Astrocyte of the hippocampus (primary cell): ENCODE results near the gene FGD4.

Experiments
- DNase-seq: peaks from one replicate; pipeline ENCODE4 v3.0.0; 2011; ENCODE audit warnings: low read depth, low spot score

FGD4 gene

DNA sequence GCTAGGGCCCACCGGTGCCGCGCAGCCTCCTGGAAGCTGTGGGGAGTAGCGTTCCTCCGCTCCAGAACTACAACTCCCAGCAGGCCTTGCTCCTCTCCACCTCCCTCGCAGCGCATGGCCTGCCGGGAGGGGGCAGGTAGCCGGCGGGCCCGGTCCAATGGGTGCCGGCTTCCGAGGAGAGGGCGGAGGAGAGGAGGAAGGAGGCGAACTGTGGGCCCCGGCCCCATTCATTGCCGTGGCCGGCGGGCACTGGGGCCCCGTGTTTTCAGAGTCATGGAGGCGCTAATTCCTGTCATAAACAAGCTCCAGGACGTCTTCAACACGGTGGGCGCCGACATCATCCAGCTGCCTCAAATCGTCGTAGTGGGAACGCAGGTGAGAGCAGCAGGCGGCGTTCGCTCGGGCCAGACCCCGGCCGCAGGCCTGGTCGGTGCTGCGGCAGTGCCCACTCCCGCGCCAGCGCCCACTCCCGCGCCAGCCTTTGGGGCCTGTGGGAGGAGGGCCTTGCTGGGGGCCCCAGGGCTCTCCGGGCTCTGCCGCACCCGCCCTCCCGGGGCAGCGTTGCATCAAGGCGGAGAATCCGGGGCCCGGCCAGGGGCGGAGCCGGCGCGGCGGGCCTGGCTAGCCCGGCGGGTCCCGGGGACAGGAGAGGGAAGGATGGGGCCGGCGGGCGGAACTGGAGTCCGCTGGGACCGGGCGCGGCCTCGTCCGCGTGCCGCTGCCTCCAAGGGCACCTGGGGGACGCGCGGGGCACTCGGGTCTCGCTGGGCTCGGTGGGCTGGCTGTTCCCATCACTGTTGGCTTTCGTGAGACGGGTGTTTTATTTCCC lies 279.9 kb downstream of the FGD4 start, which contains the start of gene DNM1L:
Gene DNM1L (plus strand): TSS at position 211 of the 829 bp plus-strand sequence. CDS start 63 bp downstream, at position 274.
- DNase-seq, result peak; percentile 99

- no peak for DNase-seq
Measured at GRCh38 chr12:32679920-32680237, 280.5 kb downstream of the FGD4 start.

GRCh38 chr12:32680787-32681186 lies 281.4 kb downstream of the FGD4 start:
- DNase-seq, result no peak

DNA sequence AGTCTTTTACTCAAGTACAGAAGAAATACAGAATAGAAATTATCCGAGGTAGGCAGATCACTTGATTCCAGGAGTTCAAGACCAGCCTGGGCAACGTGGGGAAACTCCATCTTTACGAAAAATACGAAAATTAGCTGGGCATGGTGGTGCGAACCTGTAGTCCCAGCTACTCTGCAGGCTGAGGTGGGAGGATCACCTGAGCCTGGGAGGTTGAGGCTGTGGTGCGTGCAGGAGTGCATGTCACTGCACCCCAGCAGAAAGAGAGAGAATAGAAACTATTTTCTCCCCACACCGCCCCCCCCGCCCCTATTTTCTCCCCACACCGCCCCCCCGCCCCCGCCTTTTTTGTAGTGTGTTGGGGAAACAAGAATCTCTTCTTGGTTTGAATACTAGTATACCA lies 281.9 kb downstream of the FGD4 start:
- no peak for DNase-seq

DNA sequence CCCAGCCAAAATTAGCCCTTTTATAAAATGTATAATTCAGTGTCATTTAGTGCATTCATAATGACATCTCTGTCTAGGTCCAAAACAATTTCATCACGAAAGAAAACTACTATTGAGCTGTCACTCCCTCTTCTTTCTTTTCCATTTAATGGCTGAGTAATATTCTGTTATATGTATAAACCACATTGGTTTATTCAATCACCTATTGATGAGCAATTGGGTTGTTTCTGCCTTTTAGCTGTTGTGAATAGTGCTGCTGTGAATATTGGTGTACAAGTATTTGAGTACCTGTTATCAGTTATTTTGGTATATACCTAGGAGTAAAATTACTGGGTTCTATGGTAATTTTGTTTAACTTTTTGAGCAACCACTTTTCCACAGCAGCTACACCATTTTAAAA lies 287.0 kb downstream of the FGD4 start:
- no peak for DNase-seq

DNA sequence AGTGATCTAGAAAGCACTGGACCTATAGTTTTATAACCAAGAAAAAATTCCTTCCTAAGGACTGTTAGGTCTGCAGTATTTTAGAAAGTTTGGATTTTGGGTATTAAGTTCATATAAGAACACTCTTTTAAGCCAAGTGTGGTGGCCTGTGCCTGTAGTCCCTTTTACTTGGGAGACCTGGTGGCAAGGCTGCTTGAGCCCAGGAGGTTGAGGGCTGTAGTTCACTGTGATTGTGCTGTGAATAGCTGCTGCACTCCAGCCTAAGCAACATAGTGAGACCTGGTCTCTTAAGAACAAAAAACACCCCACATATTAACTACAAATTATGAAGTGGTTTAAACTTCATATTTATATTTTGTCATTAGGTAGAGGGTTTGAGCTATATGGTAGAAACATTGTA lies 289.4 kb downstream of the FGD4 start:
- no peak for DNase-seq

- no peak for DNase-seq
Measured at GRCh38 chr12:32690927-32691326, 291.6 kb downstream of the FGD4 start.

DNA sequence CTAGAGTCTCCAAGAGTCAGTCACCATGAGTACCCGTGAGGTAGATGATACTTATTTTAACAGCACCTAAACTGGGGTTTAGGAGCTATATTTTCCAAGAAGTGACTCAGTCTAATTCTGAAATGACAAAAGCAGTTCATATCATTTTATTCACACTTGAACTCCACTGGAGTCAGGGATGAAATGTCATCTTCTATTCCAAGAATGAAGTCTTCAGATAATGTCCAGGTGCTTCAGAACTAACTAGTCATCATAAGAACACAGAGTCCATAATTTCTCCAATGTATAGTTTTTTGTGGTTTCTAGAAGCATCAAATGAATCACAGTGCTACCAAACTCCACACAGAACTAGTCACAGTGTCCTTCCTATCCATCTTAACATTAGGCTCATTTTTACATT lies 293.0 kb downstream of the FGD4 start:
- no peak for DNase-seq

DNA sequence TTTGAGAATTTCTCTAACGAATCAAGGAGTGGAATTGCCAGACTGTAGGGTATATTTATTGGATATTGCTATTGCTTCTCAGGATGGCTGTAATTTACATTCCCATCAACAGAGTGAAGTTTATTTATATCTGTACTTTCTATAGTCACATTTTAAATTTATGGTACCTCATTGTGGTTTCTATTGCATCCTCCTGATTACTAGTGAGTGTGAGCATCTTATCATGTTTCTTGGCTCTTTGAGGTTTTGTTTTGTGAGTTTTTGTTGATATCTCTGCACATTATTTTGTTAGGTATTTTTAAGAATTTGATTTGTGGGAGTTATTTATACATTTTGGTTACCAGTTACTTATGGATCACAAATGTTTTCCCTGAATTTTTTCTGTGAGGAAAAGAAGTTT lies 293.7 kb downstream of the FGD4 start:
- DNase-seq, result no peak
